ENCODE results near the gene ZC2HC1C. TPM values are rescaled to one million over a fixed set of nuclear protein-coding genes. Genes with fewer than 3 reads are reported as not detected.

Gene ZC2HC1C
- 1 to 10 TPM; 1.2 to 3.0 TPM for total RNA-seq

- Mint-ChIP-seq H3K36me3 (ENCODE audit: insufficient read depth in 2 of 2) (no peaks in the 10 kb centered on the region), H3K27ac (no peak within 1 kb of the TSS), H3K27me3 (ENCODE audit: low read depth) (no peaks in the 10 kb centered on the region), H3K4me1 (ENCODE audit: low read depth) (peaks cover 2% of the 10 kb centered on the region), H3K9me3 (no peaks in the 10 kb centered on the region), H3K4me3 (no peak within 1 kb of the TSS)
- DNase-seq (peak; percentile 68 to 78), ATAC-seq (replicated peaks in 1 of 2) (peak; percentile 93 to 95)
Measured at GRCh38 chr14:75069121-75069810, at the start of gene ZC2HC1C. ZC2HC1C (plus strand) TSS chr14:75069641; CDS start chr14:75070574, 933 bp downstream.

GRCh38 chr14:75022655-75023054 is 46.8 kb upstream of the ZC2HC1C start:
- Mint-ChIP-seq H3K4me1 (ENCODE audit: low read depth) (no peaks in the 10 kb centered on the region), H3K36me3 (ENCODE audit: insufficient read depth in 2 of 2) (peaks cover 4 to 10% of the 10 kb centered on the region in 2 donors), H3K27me3 (ENCODE audit: low read depth) (no peaks in the 10 kb centered on the region), H3K27ac (no peak overlapping the region), H3K4me3 (no peak overlapping the region), H3K9me3 (no peaks in the 10 kb centered on the region)
- no peak for DNase-seq
- ATAC-seq (replicated peaks in 1 of 2), result no peak

- Mint-ChIP-seq H3K27me3 (ENCODE audit: low read depth) (no peaks in the 10 kb centered on the region), H3K9me3 (no peaks in the 10 kb centered on the region), H3K36me3 (ENCODE audit: insufficient read depth in 2 of 2) (peaks cover 4 to 10% of the 10 kb centered on the region in 2 donors), H3K4me3 (no peak overlapping the region), H3K27ac (no peak overlapping the region), H3K4me1 (ENCODE audit: low read depth) (no peaks in the 10 kb centered on the region)
- ATAC-seq (replicated peaks in 1 of 2) (no peak), DNase-seq (no peak)
Measured at GRCh38 chr14:75023108-75023507, 46.3 kb upstream of the ZC2HC1C start.

GRCh38 chr14:75025082-75025481 is 44.4 kb upstream of the ZC2HC1C start:
- Mint-ChIP-seq H3K36me3 (ENCODE audit: insufficient read depth in 2 of 2) (peaks cover 4 to 9% of the 10 kb centered on the region in 2 donors), H3K9me3 (no peaks in the 10 kb centered on the region), H3K4me1 (ENCODE audit: low read depth) (no peaks in the 10 kb centered on the region), H3K27ac (no peak overlapping the region), H3K4me3 (no peak overlapping the region), H3K27me3 (ENCODE audit: low read depth) (no peaks in the 10 kb centered on the region)
- DNase-seq, result no peak
- ATAC-seq (replicated peaks in 1 of 2), result no peak

GRCh38 chr14:75025876-75026275 is 43.6 kb upstream of the ZC2HC1C start:
- H3K36me3 Mint-ChIP-seq (ENCODE audit: insufficient read depth in 2 of 2), result peaks cover 2 to 10% of the 10 kb centered on the region in 2 donors
- H3K4me1 Mint-ChIP-seq (ENCODE audit: low read depth), result no peaks in the 10 kb centered on the region
- no peaks in the 10 kb centered on the region for H3K27me3 Mint-ChIP-seq (ENCODE audit: low read depth)
- DNase-seq (no peak), ATAC-seq (replicated peaks in 1 of 2) (no peak)
- no peak overlapping the region for H3K27ac Mint-ChIP-seq
- no peak overlapping the region for H3K4me3 Mint-ChIP-seq
- H3K9me3 Mint-ChIP-seq, result no peaks in the 10 kb centered on the region

- Mint-ChIP-seq H3K27ac (peak overlapping the region; percentile 34), H3K27me3 (ENCODE audit: low read depth) (no peaks in the 10 kb centered on the region), H3K4me3 (no peak overlapping the region), H3K4me1 (ENCODE audit: low read depth) (no peaks in the 10 kb centered on the region), H3K9me3 (no peaks in the 10 kb centered on the region), H3K36me3 (ENCODE audit: insufficient read depth in 2 of 2) (peaks cover 0 to 10% of the 10 kb centered on the region in 2 donors)
- DNase-seq (no peak), ATAC-seq (replicated peaks in 1 of 2) (no peak)
Measured at GRCh38 chr14:75030147-75030546, 39.3 kb upstream of the ZC2HC1C start.

GRCh38 chr14:75032939-75033338 is 36.5 kb upstream of the ZC2HC1C start:
- Mint-ChIP-seq H3K4me3 (no peak overlapping the region), H3K4me1 (ENCODE audit: low read depth) (no peaks in the 10 kb centered on the region), H3K36me3 (ENCODE audit: insufficient read depth in 2 of 2) (peaks cover 4 to 14% of the 10 kb centered on the region in 2 donors), H3K27me3 (ENCODE audit: low read depth) (no peaks in the 10 kb centered on the region), H3K27ac (no peak overlapping the region), H3K9me3 (no peaks in the 10 kb centered on the region)
- no peak for DNase-seq
- ATAC-seq (replicated peaks in 1 of 2), result no peak

- no peak overlapping the region for H3K4me3 Mint-ChIP-seq
- H3K36me3 Mint-ChIP-seq (ENCODE audit: insufficient read depth in 2 of 2), result peaks cover 6% of the 10 kb centered on the region in 2 donors
- H3K9me3 Mint-ChIP-seq, result no peaks in the 10 kb centered on the region
- H3K4me1 Mint-ChIP-seq (ENCODE audit: low read depth), result peaks cover 14% of the 10 kb centered on the region
- no peak overlapping the region for H3K27ac Mint-ChIP-seq
- DNase-seq, result no peak
- no peak for ATAC-seq (replicated peaks in 1 of 2)
- no peaks in the 10 kb centered on the region for H3K27me3 Mint-ChIP-seq (ENCODE audit: low read depth)
Measured at GRCh38 chr14:75040507-75040906, 28.9 kb upstream of the ZC2HC1C start.

GRCh38 chr14:75040959-75041358 is 28.5 kb upstream of the ZC2HC1C start:
- Mint-ChIP-seq H3K4me3 (no peak overlapping the region), H3K4me1 (ENCODE audit: low read depth) (peaks cover 19% of the 10 kb centered on the region), H3K27me3 (ENCODE audit: low read depth) (no peaks in the 10 kb centered on the region), H3K27ac (no peak overlapping the region), H3K36me3 (ENCODE audit: insufficient read depth in 2 of 2) (peaks cover 6% of the 10 kb centered on the region in 2 donors), H3K9me3 (no peaks in the 10 kb centered on the region)
- ATAC-seq (replicated peaks in 1 of 2) (no peak), DNase-seq (no peak)

GRCh38 chr14:75041613-75042012 is 27.8 kb upstream of the ZC2HC1C start:
- peaks cover 25% of the 10 kb centered on the region for H3K4me1 Mint-ChIP-seq (ENCODE audit: low read depth)
- no peak overlapping the region for H3K4me3 Mint-ChIP-seq
- H3K27ac Mint-ChIP-seq, result no peak overlapping the region
- H3K36me3 Mint-ChIP-seq (ENCODE audit: insufficient read depth in 2 of 2), result peaks cover 4 to 8% of the 10 kb centered on the region in 2 donors
- DNase-seq, result no peak
- H3K9me3 Mint-ChIP-seq, result no peaks in the 10 kb centered on the region
- ATAC-seq (replicated peaks in 1 of 2), result no peak
- H3K27me3 Mint-ChIP-seq (ENCODE audit: low read depth), result no peaks in the 10 kb centered on the region

GRCh38 chr14:75042035-75042434 is 27.4 kb upstream of the ZC2HC1C start:
- no peak overlapping the region for H3K27ac Mint-ChIP-seq
- H3K4me1 Mint-ChIP-seq (ENCODE audit: low read depth), result peaks cover 30% of the 10 kb centered on the region
- no peaks in the 10 kb centered on the region for H3K9me3 Mint-ChIP-seq
- H3K36me3 Mint-ChIP-seq (ENCODE audit: insufficient read depth in 2 of 2), result peaks cover 1 to 6% of the 10 kb centered on the region in 2 donors
- DNase-seq, result no peak
- ATAC-seq (replicated peaks in 1 of 2), result no peak
- no peak overlapping the region for H3K4me3 Mint-ChIP-seq
- no peaks in the 10 kb centered on the region for H3K27me3 Mint-ChIP-seq (ENCODE audit: low read depth)

- H3K27me3 Mint-ChIP-seq (ENCODE audit: low read depth), result no peaks in the 10 kb centered on the region
- no peak overlapping the region for H3K27ac Mint-ChIP-seq
- H3K36me3 Mint-ChIP-seq (ENCODE audit: insufficient read depth in 2 of 2), result peaks cover 3 to 5% of the 10 kb centered on the region in 2 donors
- ATAC-seq (replicated peaks in 1 of 2), result no peak
- peak overlapping the region in 1 of 2 donors; percentile 42 for H3K4me3 Mint-ChIP-seq
- no peaks in the 10 kb centered on the region for H3K9me3 Mint-ChIP-seq
- no peak for DNase-seq
- H3K4me1 Mint-ChIP-seq (ENCODE audit: low read depth), result peaks cover 49% of the 10 kb centered on the region
Measured at GRCh38 chr14:75044322-75044721, 25.1 kb upstream of the ZC2HC1C start.

- H3K36me3 Mint-ChIP-seq (ENCODE audit: insufficient read depth in 2 of 2), result peaks cover 5% of the 10 kb centered on the region in 2 donors
Measured at GRCh38 chr14:75044752-75045151, 24.7 kb upstream of the ZC2HC1C start.

GRCh38 chr14:75046275-75046674 is 23.2 kb upstream of the ZC2HC1C start:
- Mint-ChIP-seq H3K27ac (peak overlapping the region; percentile 47), H3K9me3 (no peaks in the 10 kb centered on the region), H3K4me1 (ENCODE audit: low read depth) (peaks cover 66% of the 10 kb centered on the region), H3K4me3 (peak overlapping the region in 1 of 2 donors; percentile 76), H3K27me3 (ENCODE audit: low read depth) (no peaks in the 10 kb centered on the region), H3K36me3 (ENCODE audit: insufficient read depth in 2 of 2) (peaks cover 5% of the 10 kb centered on the region in 2 donors)
- DNase-seq, result no peak
- ATAC-seq (replicated peaks in 1 of 2), result no peak

More at GRCh38 chr14:75044752-75045151, 24.7 kb upstream of the ZC2HC1C start:
- Mint-ChIP-seq H3K4me3 (peak overlapping the region; percentile 5 to 42), H3K27ac (no peak overlapping the region), H3K4me1 (ENCODE audit: low read depth) (peaks cover 54% of the 10 kb centered on the region), H3K9me3 (no peaks in the 10 kb centered on the region), H3K27me3 (ENCODE audit: low read depth) (no peaks in the 10 kb centered on the region)
- ATAC-seq (replicated peaks in 1 of 2) (no peak), DNase-seq (no peak)
